OCI-LY7 (cell line): Measurements from ENCODE around the gene MERTK. TPM values are rescaled to one million over a fixed set of nuclear protein-coding genes. Genes with fewer than 3 reads are reported as not detected.

Source experiments
- BruUV-seq: library from RNA; stranded (reverse); fragments of 400-500 nt; replicated peaks from 2 replicates; lab custom pipeline; 2021; lab: Mats Ljungman, UMichigan
- CTCF ChIA-PET: fragments of 300-600 bp; sonication (Branson Sonifier 250); formaldehyde crosslinking; loops from one replicate; lab custom pipeline; 2022; ENCODE audit warnings: antibody characterized with exemption; ENCODE audit not compliant: unreplicated experiment; lab: Charles Lee
- POLR2A ChIA-PET: fragments of 300-600 bp; sonication (Branson Sonifier 250); formaldehyde crosslinking; loops from one replicate; lab custom pipeline; 2022; ENCODE audit warnings: antibody characterized with exemption; lab: Charles Lee
- DNase-seq: peaks from one replicate; pipeline ENCODE4 v3.0.0-alpha.2; 2015; ENCODE audit warnings: low spot score
- H2AFZ ChIP-seq: fragments of 200-600 bp; sonication (generic), shearing (Covaris generic); 2 replicates; pipeline ENCODE4 v1.6.1; 2014; ENCODE audit warnings: mild to moderate bottlenecking, antibody characterized with exemption, low read length, moderate library complexity
- H3K27ac ChIP-seq: fragments of 200-600 bp; sonication (generic); 2 replicates; pipeline ENCODE4 v1.5.1; 2014; ENCODE audit warnings: mixed run types, low read depth, mild to moderate bottlenecking, moderate library complexity, low read length, inconsistent platforms; ENCODE audit not compliant: poor library complexity, severe bottlenecking
- H3K36me3 ChIP-seq: fragments of 200-600 bp; sonication (generic); 2 replicates; pipeline ENCODE4 v1.6.1; 2014; ENCODE audit warnings: mild to moderate bottlenecking, antibody characterized with exemption, low read length, moderate library complexity, mixed read lengths; ENCODE audit not compliant: insufficient read depth
- H3K4me1 ChIP-seq: fragments of 200-600 bp; sonication (generic); 2 replicates; pipeline ENCODE4 v1.5.1; 2014; ENCODE audit warnings: mild to moderate bottlenecking, low read length; ENCODE audit not compliant: insufficient read depth, poor library complexity, severe bottlenecking
- H3K4me2 ChIP-seq: fragments of 200-600 bp; sonication (generic); 2 replicates; pipeline ENCODE4 v1.6.1; 2014; ENCODE audit warnings: mild to moderate bottlenecking, low read length
- H3K4me3 ChIP-seq: fragments of 200-600 bp; sonication (generic); 2 replicates; pipeline ENCODE4 v1.5.1; 2014; ENCODE audit warnings: mild to moderate bottlenecking, low read depth, low read length; ENCODE audit not compliant: poor library complexity, severe bottlenecking
- H3K79me2 ChIP-seq: fragments of 200-600 bp; sonication (generic); 2 replicates; pipeline ENCODE4 v1.6.1; 2016; ENCODE audit warnings: low read depth, mild to moderate bottlenecking, low read length, moderate library complexity, mixed read lengths; ENCODE audit not compliant: insufficient read depth
- H3K9me2 ChIP-seq: fragments of 200-600 bp; sonication (generic); 2 replicates; pipeline ENCODE4 v1.6.1; 2016; ENCODE audit warnings: mild to moderate bottlenecking, low read length, mixed read lengths; ENCODE audit not compliant: insufficient read depth
- H3K9me3 ChIP-seq: fragments of 200-600 bp; sonication (generic); 2 replicates; pipeline ENCODE4 v1.6.1; 2014; ENCODE audit warnings: mild to moderate bottlenecking, mixed run types, low read length, mixed read lengths
- H4K20me1 ChIP-seq: fragments of 200-600 bp; sonication (generic); 2 replicates; pipeline ENCODE4 v1.6.1; 2014; ENCODE audit warnings: mild to moderate bottlenecking, antibody characterized with exemption, low read length, moderate library complexity, mixed read lengths; ENCODE audit not compliant: insufficient read depth
- EZH2phosphoT487 ChIP-seq: fragments of 200-600 bp; sonication (generic); IDR thresholded peaks from 2 replicates; pipeline ENCODE4 v1.6.1; 2018; ENCODE audit warnings: low read depth, borderline replicate concordance, mild to moderate bottlenecking, mixed run types, antibody characterized with exemption, low read length, moderate library complexity, mixed read lengths
- intact Hi-C: fragments of 100-400 bp; cut with micrococcal nuclease; formaldehyde crosslinking; loops from one replicate; pipeline ENCODE4 v1.10.0; 2022; ENCODE audit not compliant: unreplicated experiment
- total RNA-seq, 2 experiments: library from RNA; depleted of rRNA in 1 of 2; stranded (reverse); fragments of >200 nt in 1 of 2; shearing (Covaris generic) in 1 of 2; gene quantifications; 2 replicates each; pipeline ENCODE4 v1.2.3, GENCODE V29; 2014 to 2022
- TF ChIP-seq, protein P1 (sequence below): fragments of 200-600 bp; sonication (generic); conservative IDR thresholded peaks from 2 replicates; pipeline ENCODE4 v1.5.1; 2014; ENCODE audit warnings: mild to moderate bottlenecking, antibody characterized with exemption, low read length, moderate library complexity, mixed read lengths

Gene MERTK
- total RNA-seq, 2 experiments from 2014 or later, result 0.38 TPM; not detected in 1

DNA sequence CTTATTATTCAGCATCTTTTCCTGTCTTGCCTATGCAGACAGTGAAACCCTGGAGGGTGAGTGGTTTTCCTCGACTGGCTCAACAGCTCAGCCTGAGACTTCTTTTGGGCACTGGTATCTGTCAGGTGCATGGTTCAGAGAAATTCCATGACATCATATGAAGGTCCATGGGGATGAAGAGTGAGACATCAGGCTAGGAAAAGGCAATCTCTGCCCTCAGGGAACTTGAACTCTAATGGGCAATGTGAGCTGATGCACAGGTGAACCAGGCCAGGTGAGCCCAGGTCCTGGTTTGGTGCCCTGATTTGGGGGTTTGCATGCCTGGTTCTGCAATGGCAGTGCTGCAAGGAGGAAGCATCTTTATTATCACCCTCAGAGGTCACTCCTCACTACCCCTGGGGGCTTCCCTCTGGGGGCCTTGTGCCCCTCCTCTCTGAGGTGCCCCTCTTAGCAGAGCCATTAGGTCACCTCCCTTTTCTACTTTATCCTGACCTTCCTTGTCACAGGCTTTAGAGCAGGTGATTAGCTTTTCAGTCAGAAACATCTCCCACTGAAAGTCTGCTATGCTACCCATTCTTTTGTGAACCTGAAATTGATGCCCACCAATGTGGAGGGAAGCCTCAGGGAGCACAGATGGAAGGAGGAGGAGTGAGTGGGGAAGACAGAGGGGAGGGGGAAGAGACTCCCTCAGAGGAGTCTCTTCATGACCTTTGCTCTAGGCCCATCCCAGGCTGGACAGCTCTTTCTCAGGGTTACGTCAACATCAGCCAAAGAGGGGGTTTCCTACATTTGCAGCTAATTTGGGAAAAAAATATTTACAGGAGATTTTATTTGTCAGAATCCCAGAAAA lies 47.3 kb downstream of the MERTK start:
- no TSS peak for BruUV-seq
- Histone ChIP-seq H3K9me2 (no peaks in the 10 kb centered on the region), H4K20me1 (no peaks in the 10 kb centered on the region; the same call in 1 of the 2 replicates), H3K4me2 (no peak overlapping the region), H3K36me3 (no peaks in the 10 kb centered on the region), H3K79me2 (no peaks in the 10 kb centered on the region), H3K27ac (no peak overlapping the region), H3K9me3 (no peaks in the 10 kb centered on the region), H3K4me3 (no peak overlapping the region), H2AFZ (no peak overlapping the region), H3K4me1 (no peaks in the 10 kb centered on the region)
- POLR2A ChIA-PET, result interaction anchor here (0.5 to 1.1 kb wide), 2 partner anchors 11 to 161 kb away, joined by 4 to 6 read pairs; no protein-coding TSS in a partner anchor
- intact Hi-C loops, result no loop called here
- TF ChIP-seq EZH2phosphoT487, result no peak
- TF ChIP-seq, protein P1, sequence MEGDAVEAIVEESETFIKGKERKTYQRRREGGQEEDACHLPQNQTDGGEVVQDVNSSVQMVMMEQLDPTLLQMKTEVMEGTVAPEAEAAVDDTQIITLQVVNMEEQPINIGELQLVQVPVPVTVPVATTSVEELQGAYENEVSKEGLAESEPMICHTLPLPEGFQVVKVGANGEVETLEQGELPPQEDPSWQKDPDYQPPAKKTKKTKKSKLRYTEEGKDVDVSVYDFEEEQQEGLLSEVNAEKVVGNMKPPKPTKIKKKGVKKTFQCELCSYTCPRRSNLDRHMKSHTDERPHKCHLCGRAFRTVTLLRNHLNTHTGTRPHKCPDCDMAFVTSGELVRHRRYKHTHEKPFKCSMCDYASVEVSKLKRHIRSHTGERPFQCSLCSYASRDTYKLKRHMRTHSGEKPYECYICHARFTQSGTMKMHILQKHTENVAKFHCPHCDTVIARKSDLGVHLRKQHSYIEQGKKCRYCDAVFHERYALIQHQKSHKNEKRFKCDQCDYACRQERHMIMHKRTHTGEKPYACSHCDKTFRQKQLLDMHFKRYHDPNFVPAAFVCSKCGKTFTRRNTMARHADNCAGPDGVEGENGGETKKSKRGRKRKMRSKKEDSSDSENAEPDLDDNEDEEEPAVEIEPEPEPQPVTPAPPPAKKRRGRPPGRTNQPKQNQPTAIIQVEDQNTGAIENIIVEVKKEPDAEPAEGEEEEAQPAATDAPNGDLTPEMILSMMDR, result no peak
- DNase-seq, result no peak
- CTCF ChIA-PET, result no interaction called here

DNA sequence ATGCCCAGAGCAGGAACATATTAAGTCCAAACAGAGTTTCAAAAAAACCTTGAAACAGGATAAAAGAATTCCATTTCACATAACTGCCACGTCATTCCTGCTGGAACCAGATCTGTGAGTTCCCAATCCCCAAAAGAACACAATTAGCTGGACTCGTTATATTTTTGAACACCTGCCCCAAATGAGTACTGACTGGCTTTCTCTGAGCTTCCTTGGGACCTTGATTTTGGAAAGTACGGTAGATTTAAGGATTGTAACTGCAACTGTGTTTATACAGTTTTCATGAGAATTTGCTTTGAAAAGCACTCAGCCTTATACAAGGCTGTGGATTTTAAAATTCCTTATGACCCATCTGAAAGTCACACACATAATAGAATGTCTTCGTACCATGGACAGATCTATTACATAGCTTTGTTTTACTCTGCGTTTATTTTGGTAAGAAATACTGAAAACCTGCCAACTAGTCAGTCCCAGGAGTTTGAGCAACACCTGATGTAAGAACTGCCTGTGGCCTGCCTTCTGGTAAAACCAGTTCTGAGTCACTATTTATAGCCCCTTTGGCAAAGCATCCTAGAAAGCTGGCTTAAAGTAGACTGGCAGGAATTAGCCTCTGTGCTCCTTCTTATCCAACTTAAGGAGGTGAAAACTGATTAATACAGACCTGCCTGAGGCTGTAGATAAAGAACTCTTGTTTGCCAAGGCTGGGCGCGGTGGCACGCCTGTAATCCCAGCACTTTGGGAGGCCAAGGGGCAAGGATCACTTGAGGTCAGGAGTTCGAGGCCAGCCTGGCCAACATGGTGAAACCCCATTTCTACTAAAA lies 48.1 kb downstream of the MERTK start:
- H3K27ac ChIP-seq, result no peak overlapping the region
- H3K9me2 ChIP-seq, result no peaks in the 10 kb centered on the region
- TF ChIP-seq EZH2phosphoT487, result no peak
- TF ChIP-seq, protein P1, result no peak
- no peaks in the 10 kb centered on the region for H3K9me3 ChIP-seq
- ChIA-PET CTCF (no interaction called here), POLR2A (interaction anchor here (1.1 kb wide), 1 partner anchor 10 kb away, joined by 6 read pairs; no protein-coding TSS in a partner anchor)
- no peak overlapping the region for H3K4me3 ChIP-seq
- intact Hi-C loops, result no loop called here
- H3K4me1 ChIP-seq, result no peaks in the 10 kb centered on the region
- no peaks in the 10 kb centered on the region; the same call in 1 of the 2 replicates for H4K20me1 ChIP-seq
- DNase-seq, result no peak
- no peaks in the 10 kb centered on the region for H3K36me3 ChIP-seq
- H3K79me2 ChIP-seq, result no peaks in the 10 kb centered on the region
- no peak overlapping the region for H3K4me2 ChIP-seq
- BruUV-seq, result no TSS peak
- H2AFZ ChIP-seq, result no peak overlapping the region
